H1 (cell line): ENCODE results near the gene DLL1. TPM values are rescaled to one million over a fixed set of nuclear protein-coding genes. Genes with fewer than 3 reads are reported as not detected.

Experiments
- CTCF ChIA-PET: fragments of 300-600 bp; sonication (Branson Sonifier 250); formaldehyde crosslinking; loops from one replicate; lab custom pipeline; 2021; ENCODE audit not compliant: partially characterized antibody; lab: Charles Lee
- POLR2A ChIA-PET: fragments of 300-600 bp; sonication (Branson Sonifier 250); formaldehyde crosslinking; loops from one replicate; lab custom pipeline; 2021; ENCODE audit warnings: inconsistent platforms; ENCODE audit not compliant: partially characterized antibody; lab: Charles Lee
- DNase-seq, 2 experiments: peaks; one replicate each; pipeline versions ENCODE4 v3.0.0 to v3.0.0-alpha.2; 2010 to 2022; ENCODE audit warnings: low spot score in 2 of 2, low read depth in 1 of 2, mixed read lengths in 1 of 2
- FAIRE-seq: peaks from 2 replicates; lab custom pipeline; 2011; peaks lifted over from hg19 to GRCh38; lab: Jason Lieb, UNC
- H2AFZ ChIP-seq: 2 replicates; pipeline ENCODE4 v1.8.1; 2012; ENCODE audit warnings: low read length, inconsistent platforms
- H2AK5ac ChIP-seq: 2 replicates; pipeline ENCODE4 v1.6.1; 2013; ENCODE audit warnings: low read depth, low read length
- H2BK120ac ChIP-seq: replicated peaks from 2 replicates; pipeline ENCODE3; 2013; ENCODE audit warnings: low read depth, low read length, inconsistent platforms
- H2BK12ac ChIP-seq: 2 replicates; pipeline ENCODE4 v1.6.1; 2013; ENCODE audit warnings: low read depth, low read length
- H2BK15ac ChIP-seq: 2 replicates; pipeline ENCODE4 v1.6.1; 2013; ENCODE audit warnings: low read length
- H2BK20ac ChIP-seq: 2 replicates; pipeline ENCODE4 v1.6.1; 2013; ENCODE audit warnings: low read length
- H2BK5ac ChIP-seq: 2 replicates; pipeline ENCODE4 v1.6.1; 2013; ENCODE audit warnings: low read depth, low read length
- H3K14ac ChIP-seq: 2 replicates; pipeline ENCODE4 v1.6.1; 2013; ENCODE audit warnings: inconsistent platforms; ENCODE audit not compliant: insufficient read length
- H3K18ac ChIP-seq: 2 replicates; pipeline ENCODE4 v1.6.1; 2013; ENCODE audit warnings: low read length; ENCODE audit errors: extremely low read depth
- H3K23ac ChIP-seq: 2 replicates; pipeline ENCODE4 v1.6.1; 2013; ENCODE audit warnings: inconsistent platforms; ENCODE audit not compliant: insufficient read length
- H3K23me2 ChIP-seq: 2 replicates; pipeline ENCODE4 v1.6.1; 2013; ENCODE audit warnings: low read depth, low read length
- H3K27ac ChIP-seq: 2 replicates; pipeline ENCODE4 v1.6.1; 2011; ENCODE audit warnings: low read depth, low read length, inconsistent platforms
- H3K27me3 ChIP-seq, 4 experiments: replicated peaks in 1 of 4; 1 replicate in 1 of 4; 2 replicates in 3 of 4; pipeline versions ENCODE4 v1.6.1 to v1.8.1; 2011 to 2013; ENCODE audit warnings: low read length in 3 of 4, mild to moderate bottlenecking in 3 of 4, inconsistent platforms in 2 of 4, mixed read lengths in 2 of 4, moderate library complexity in 1 of 4; ENCODE audit not compliant: control insufficient read depth in 3 of 4, insufficient read depth in 3 of 4; ENCODE audit errors: extremely low read depth in 1 of 4
- H3K36me3 ChIP-seq, 4 experiments: 2 replicates each; pipeline versions ENCODE4 v1.6.1 to v1.8.1; 2011 to 2013; ENCODE audit warnings: mild to moderate bottlenecking in 4 of 4, low read length in 3 of 4, moderate library complexity in 2 of 4, control low read depth in 1 of 4, inconsistent platforms in 1 of 4; ENCODE audit not compliant: insufficient read depth in 4 of 4, control insufficient read depth in 2 of 4
- H3K4ac ChIP-seq: replicated peaks from 2 replicates; pipeline ENCODE3; 2013; ENCODE audit warnings: low read length, low read depth, mixed read lengths, inconsistent platforms; ENCODE audit not compliant: insufficient read length
- H3K4me1 ChIP-seq, 4 experiments: replicated peaks in 1 of 4; 1 replicate in 1 of 4; 2 replicates in 3 of 4; pipeline versions ENCODE4 v1.6.1 to v1.8.1; 2011 to 2013; ENCODE audit warnings: low read length in 3 of 4, inconsistent platforms in 2 of 4, mixed read lengths in 1 of 4; ENCODE audit not compliant: insufficient read depth in 4 of 4, control insufficient read depth in 3 of 4
- H3K4me2 ChIP-seq, 2 experiments: 2 replicates each; pipeline versions ENCODE4 v1.6.1 to v1.8.1; 2011 to 2013; ENCODE audit warnings: low read depth in 2 of 2, low read length in 2 of 2, control low read depth in 1 of 2, inconsistent platforms in 1 of 2, mild to moderate bottlenecking in 1 of 2; ENCODE audit not compliant: insufficient read depth in 1 of 2
- H3K4me3 ChIP-seq, 4 experiments: fragments of 200-600, 300-600 bp in 1 of 4; sonication (generic), shearing (Covaris generic), sonication (Bioruptor Twin) in 1 of 4; 2 replicates each; pipeline versions ENCODE4 v1.5.1 to v1.8.1; 2011 to 2016; ENCODE audit warnings: low read length in 4 of 4, low read depth in 3 of 4, control low read depth in 2 of 4, inconsistent platforms in 2 of 4, mild to moderate bottlenecking in 2 of 4, mixed read lengths in 1 of 4, moderate library complexity in 1 of 4; ENCODE audit not compliant: insufficient read depth in 2 of 4; ENCODE audit errors: extremely low read depth in 1 of 4
- H3K56ac ChIP-seq: replicated peaks from 2 replicates; pipeline ENCODE3; 2013; ENCODE audit warnings: low read depth, mild to moderate bottlenecking, mixed read lengths, low read length, inconsistent platforms; ENCODE audit not compliant: insufficient read length
- H3K79me1 ChIP-seq: 2 replicates; pipeline ENCODE4 v1.6.1; 2013; ENCODE audit warnings: low read depth, low read length, control low read depth
- H3K79me2 ChIP-seq, 2 experiments: 2 replicates each; pipeline versions ENCODE4 v1.6.1 to v1.8.1; 2012 to 2013; ENCODE audit warnings: low read length in 2 of 2, mild to moderate bottlenecking in 2 of 2, inconsistent platforms in 1 of 2; ENCODE audit not compliant: insufficient read depth in 2 of 2, control insufficient read depth in 1 of 2
- H3K9ac ChIP-seq, 4 experiments: replicated peaks in 1 of 4; 1 replicate in 1 of 4; 2 replicates in 3 of 4; pipeline versions ENCODE4 v1.6.1 to v1.8.1; 2011 to 2013; ENCODE audit warnings: low read depth in 3 of 4, low read length in 3 of 4, control low read depth in 2 of 4, mild to moderate bottlenecking in 2 of 4, moderate library complexity in 2 of 4, inconsistent platforms in 1 of 4; ENCODE audit errors: extremely low read depth in 1 of 4
- H3K9me3 ChIP-seq, 2 experiments: 2 replicates each; pipeline versions ENCODE4 v1.6.1 to v1.8.1; 2012 to 2013; ENCODE audit warnings: mild to moderate bottlenecking in 2 of 2, moderate library complexity in 2 of 2, control low read depth in 1 of 2, inconsistent platforms in 1 of 2, low read depth in 1 of 2, low read length in 1 of 2, mixed read lengths in 1 of 2; ENCODE audit not compliant: insufficient read depth in 2 of 2
- H4K20me1 ChIP-seq, 2 experiments: replicated peaks in 1 of 2; 2 replicates each; pipeline versions ENCODE3 to v1.8.1; 2011 to 2013; ENCODE audit warnings: inconsistent platforms in 2 of 2, low read length in 2 of 2, mild to moderate bottlenecking in 1 of 2; ENCODE audit not compliant: insufficient read depth in 2 of 2, control insufficient read depth in 1 of 2
- H4K5ac ChIP-seq: 2 replicates; pipeline ENCODE4 v1.6.1; 2013; ENCODE audit warnings: low read length, low read depth, mixed read lengths, inconsistent platforms; ENCODE audit not compliant: insufficient read length
- H4K8ac ChIP-seq: 2 replicates; pipeline ENCODE4 v1.8.0; 2013; ENCODE audit warnings: mild to moderate bottlenecking, moderate library complexity, low read length, inconsistent platforms; ENCODE audit not compliant: insufficient read depth; ENCODE audit errors: extremely low read depth
- H4K91ac ChIP-seq: replicated peaks from 2 replicates; pipeline ENCODE3; 2013; ENCODE audit warnings: low read length, mixed read lengths, inconsistent platforms; ENCODE audit not compliant: insufficient read length
- ATF2 ChIP-seq: IDR thresholded peaks from 2 replicates; pipeline ENCODE4 v1.6.1; 2012; ENCODE audit warnings: low read length, inconsistent platforms
- NANOG ChIP-seq: IDR thresholded peaks from 2 replicates; pipeline ENCODE4 v1.6.1; 2011; ENCODE audit warnings: low read length, low read depth, mild to moderate bottlenecking, inconsistent platforms; ENCODE audit not compliant: insufficient read depth, poor library complexity, severe bottlenecking
- SP2 ChIP-seq: IDR thresholded peaks from 2 replicates; pipeline ENCODE4 v1.6.1; 2012; ENCODE audit warnings: mild to moderate bottlenecking, low read length, inconsistent platforms
- SRF ChIP-seq: IDR thresholded peaks from 2 replicates; pipeline ENCODE4 v1.6.1; 2011; ENCODE audit warnings: mild to moderate bottlenecking, low read depth, low read length, moderate library complexity
- WGBS, 2 experiments: shearing (Covaris generic) in 1 of 2; methylation state at CpG; one replicate each; pipeline versions ENCODE4 v1.1.6 to v1.1.7; 2013 to 2015; ENCODE audit warnings: low lambda C conversion rate in 2 of 2, mixed read lengths in 2 of 2, inconsistent platforms in 1 of 2, low coverage in 1 of 2, missing lambda C conversion rate in 1 of 2; ENCODE audit not compliant: insufficient replicate concordance in 2 of 2, insufficient coverage in 1 of 2, insufficient read length in 1 of 2; ENCODE audit errors: extremely low coverage in 1 of 2, missing lambda C conversion rate in 1 of 2; 5-methylcytosine and 5-hydroxymethylcytosine counted together
- polyA plus RNA-seq, 7 experiments: library from polyadenylated mRNA; depleted of rRNA in 3 of 7; stranded (reverse) in 5 of 7; unstranded in 2 of 7; fragments of >200 nt in 5 of 7; fragments of 200-250 nt in 2 of 7; gene quantifications; 1 replicate in 5 of 7; 2 replicates in 1 of 7; 4 replicates in 1 of 7; pipeline versions ENCODE4 v1.2.1 to v1.2.3, GENCODE V29; 2011 to 2013; ENCODE audit warnings: missing spikeins in 2 of 7, mixed read lengths in 2 of 7
- total RNA-seq: library from RNA; stranded (reverse); fragmentation: NEBNext Ultra II Directional; extraction: Animal tissue kit (Norgen Biotek cat#: 25700); gene quantifications from 2 replicates; pipeline ENCODE4 v1.2.1, GENCODE V29; 2021

Gene DLL1
- total and polyA plus RNA-seq, 2 of the 8 experiments (the other 6 are each of a cell fraction or from before 2014, with no cell fraction given): 1.7 to 3.8 TPM

DNA sequence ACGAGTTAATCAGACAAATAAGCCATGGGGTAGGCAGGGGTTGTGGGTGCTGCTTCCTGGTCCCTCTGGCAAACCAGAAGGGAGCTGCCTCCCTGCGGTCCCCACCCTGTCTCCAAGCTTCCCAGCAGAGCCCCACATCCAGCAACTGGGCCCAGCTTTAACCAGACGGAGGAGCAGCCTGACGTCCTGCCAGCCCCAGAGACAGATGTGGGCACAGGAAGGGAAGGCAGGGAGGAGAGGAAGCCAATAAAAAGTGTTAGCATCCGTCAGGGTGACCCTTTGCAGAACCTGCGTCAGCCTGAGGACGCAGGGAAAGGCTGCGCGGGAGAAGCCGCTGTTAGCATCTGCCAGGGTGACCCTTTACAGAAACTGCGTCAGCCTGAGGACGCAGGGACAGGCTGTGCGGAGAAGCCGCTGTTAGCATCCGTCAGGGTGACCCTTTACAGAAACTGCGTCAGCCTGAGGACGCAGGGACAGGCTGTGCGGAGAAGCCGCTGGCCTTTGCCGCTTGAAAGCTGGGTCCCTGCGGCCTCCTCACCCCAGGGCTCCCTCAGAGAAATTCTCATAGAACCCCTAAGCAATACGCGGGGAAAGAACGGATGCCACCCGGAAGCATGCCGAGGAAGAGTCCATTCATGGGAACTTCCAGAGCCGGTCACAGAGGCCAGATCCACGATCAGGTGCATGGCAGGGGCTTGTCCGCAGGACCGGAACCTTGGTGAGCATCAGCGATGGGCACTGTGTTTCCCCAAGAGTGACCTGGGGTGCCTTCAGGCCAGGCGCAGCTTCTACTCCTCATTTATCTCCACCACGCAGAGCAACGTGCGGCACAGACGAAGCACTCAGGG is 15.9 kb downstream of the DLL1 start:
- ChIA-PET POLR2A (interaction anchor here (1.1 kb wide), 2 partner anchors 16 to 31 kb away, joined by 3 read pairs; partner anchors contain the start of gene DLL1), CTCF (interaction anchor here (1.3 kb wide), 2 partner anchors 9 to 14 kb away, joined by 3 to 6 read pairs; no protein-coding TSS in a partner anchor)
- Histone ChIP-seq H2AFZ (no peak overlapping the region), H2AK5ac (no peak overlapping the region), H2BK5ac (no peak overlapping the region), H3K4me1 (peaks cover 0 to 3% (median 0%) of the 10 kb centered on the region in 4 experiments; a peak in 2 of 7 replicates), H3K23ac (no peak overlapping the region), H4K8ac (no peak overlapping the region), H3K23me2 (no peaks in the 10 kb centered on the region), H3K27me3 (no peaks in the 10 kb centered on the region), H2BK120ac (no peak overlapping the region), H4K91ac (no peak overlapping the region), H3K79me1 (no peaks in the 10 kb centered on the region), H4K5ac (no peak overlapping the region), H2BK15ac (no peak overlapping the region), H2BK12ac (0 out of 2 replicates have a peak overlapping the region, but pooled peaks have one; percentile 50), H3K4me3 (no peak overlapping the region), H3K18ac (no peak overlapping the region), H3K9me3 (no peaks in the 10 kb centered on the region), H3K4me2 (no peak overlapping the region), H3K56ac (no peak overlapping the region), H3K27ac (no peak overlapping the region), H3K36me3 (no peaks in the 10 kb centered on the region), H3K9ac (no peak overlapping the region), H2BK20ac (no peak overlapping the region), H3K14ac (no peak overlapping the region), H3K4ac (no peak overlapping the region), H3K79me2 (no peaks in the 10 kb centered on the region), H4K20me1 (no peaks in the 10 kb centered on the region)
- no peak for DNase-seq
- TF ChIP-seq SRF (no peak), SP2 (no peak), ATF2 (no peak), NANOG (no peak)
- 93% methylated on average over 34 of the region's 36 CpGs; no CpG with 5 or more reads in 1 of the 2 experiments for WGBS, 2 experiments
- no peak for FAIRE-seq
